ENCODE measurements around the gene PRMT5.
"Not testable (repeated sequence)": the region's sequence is repeated elsewhere in the genome, so short reads cannot be mapped to it uniquely, and the experiment has no call there.

PRMT5 gene

GRCh38 chr14:22920697-22921096, 8.5 kb downstream of the PRMT5 start:
- H3K4me3 ChIP-seq (ENCODE audit: low read depth, low read length), result no peak overlapping the region
- no peak for TF ChIP-seq CTCF (IDR thresholded peaks at IDR 0.05; ENCODE audit: low read depth, low read length)

GRCh38 chr14:22919601-22919921, 9.6 kb downstream of the PRMT5 start:
- peak overlapping the region; percentile 41 for H3K4me3 ChIP-seq (ENCODE audit: low read depth, low read length)
- TF ChIP-seq CTCF (IDR thresholded peaks at IDR 0.05; ENCODE audit: low read depth, low read length), result no peak

GRCh38 chr14:22918804-22919600, 10.2 kb downstream of the PRMT5 start, which contains the start of gene RBM23:
TSS of gene RBM23 (minus strand) at chr14:22919149.
- TF ChIP-seq CTCF (IDR thresholded peaks at IDR 0.05; ENCODE audit: low read depth, low read length), result no peak
- H3K4me3 ChIP-seq (ENCODE audit: low read depth, low read length), result peak within 1 kb of the TSS; percentile 73

DNA sequence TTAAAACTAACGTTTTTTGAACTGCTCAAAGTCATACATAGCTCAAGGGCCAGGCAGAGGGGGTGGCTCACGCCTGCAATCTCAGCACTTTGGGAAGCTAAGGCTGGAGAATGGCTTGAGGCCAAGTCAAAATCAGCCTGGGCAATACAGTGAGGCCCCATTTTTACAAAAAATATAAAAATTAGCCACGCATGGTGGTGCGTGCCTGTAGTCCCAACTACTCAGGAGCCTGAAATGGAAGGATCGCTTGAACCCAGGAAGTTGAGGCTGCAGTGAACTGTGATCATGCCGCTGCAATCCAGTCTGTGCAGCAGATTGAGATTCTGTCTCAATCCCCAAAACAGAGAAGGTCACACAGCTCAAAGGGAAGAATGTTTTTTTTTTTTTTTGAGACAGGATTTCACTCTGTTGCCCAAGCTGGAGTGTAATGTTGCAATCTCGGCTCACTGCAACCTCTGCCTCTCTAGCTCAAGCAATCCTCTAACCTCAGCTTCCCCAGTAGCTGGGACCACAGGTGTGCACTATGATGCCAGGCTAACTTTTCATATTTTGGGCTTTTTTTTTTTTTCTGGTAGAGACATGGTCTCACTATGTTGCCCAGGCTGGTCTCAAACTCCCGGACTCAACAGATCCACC, 13.2 kb downstream of the PRMT5 start:
- TF ChIP-seq CTCF (IDR thresholded peaks at IDR 0.05; ENCODE audit: low read depth, low read length), result no peak

DNA sequence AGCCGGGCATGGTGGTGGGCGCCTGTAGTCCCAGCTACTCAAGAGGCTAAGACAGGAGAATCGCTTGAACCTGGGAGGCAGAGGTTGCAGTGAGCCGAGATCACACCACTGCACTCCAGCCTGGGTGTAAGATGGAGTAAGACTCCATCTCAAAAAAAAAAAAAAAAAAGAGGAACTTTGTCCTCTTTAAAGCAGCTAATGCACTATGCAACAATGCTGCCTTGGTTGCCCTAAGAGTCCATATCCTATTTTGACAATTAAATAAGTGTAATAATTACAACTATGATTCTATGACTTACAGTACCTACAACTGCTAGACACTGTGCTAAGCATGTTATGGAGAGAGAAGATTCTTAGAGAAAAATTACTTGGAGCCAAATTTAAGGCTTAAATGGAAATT, 14.3 kb downstream of the PRMT5 start:
- H3K4me3 ChIP-seq (ENCODE audit: low read depth, low read length), result not testable (repeated sequence)

More for the DNA sequence above, 13.2 kb downstream of the PRMT5 start:
- H3K4me3 ChIP-seq (ENCODE audit: low read depth, low read length), result no peak overlapping the region

- TF ChIP-seq CTCF (IDR thresholded peaks at IDR 0.05; ENCODE audit: low read depth, low read length), result no peak
These were observed 18.3 kb downstream of the PRMT5 start for GRCh38 chr14:22910916-22911315.

GRCh38 chr14:22908601-22909000, 20.6 kb downstream of the PRMT5 start:
- no peak for TF ChIP-seq CTCF (IDR thresholded peaks at IDR 0.05; ENCODE audit: low read depth, low read length)
- no peak overlapping the region for H3K4me3 ChIP-seq (ENCODE audit: low read depth, low read length)

More at GRCh38 chr14:22910916-22911315, 18.3 kb downstream of the PRMT5 start:
- H3K4me3 ChIP-seq (ENCODE audit: low read depth, low read length), result no peak overlapping the region

Measured in WI38 (cell line).